Measurements from ENCODE around the gene C9orf43.
"Not testable (repeated sequence)": the region's sequence is repeated elsewhere in the genome, so short reads cannot be mapped to it uniquely, and the experiment has no call there.

The C9orf43 gene

GRCh38 chr9:113399646-113400200 is 10.8 kb upstream of the C9orf43 start:
- H3K4me1 ChIP-seq (ENCODE audit: control insufficient read depth in 1 of 2, insufficient read depth in 2 of 2, low read length in 2 of 2), result peaks cover 14 to 16% of the 10 kb centered on the region in 2 donors

GRCh38 chr9:113401027-113401792 is 9.3 kb upstream of the C9orf43 start, which contains the start of gene ALAD:
ALAD (minus strand) TSS chr9:113401284; CDS start chr9:113393559, 7,725 bp downstream.
- Histone ChIP-seq H3K9me3 (ENCODE audit: control insufficient read depth in 1 of 2, low read length in 2 of 2) (no peaks in the 10 kb centered on the region), H3K27ac (ENCODE audit: low read length) (peak within 1 kb of the TSS; percentile 82), H3K4me3 (ENCODE audit: low read depth in 1 of 2, low read length in 2 of 2) (peak within 1 kb of the TSS; percentile 80 to 92), H3K4me1 (ENCODE audit: control insufficient read depth in 1 of 2, insufficient read depth in 2 of 2, low read length in 2 of 2) (peaks cover 14 to 16% of the 10 kb centered on the region in 2 donors), H3K36me3 (ENCODE audit: control insufficient read depth in 1 of 2, insufficient read depth in 2 of 2, low read length in 2 of 2) (no peaks in the 10 kb centered on the region), H3K27me3 (ENCODE audit: low read depth, low read length) (no peaks in the 10 kb centered on the region)

More at GRCh38 chr9:113399646-113400200, 10.8 kb upstream of the C9orf43 start:
- Histone ChIP-seq H3K4me3 (ENCODE audit: low read depth in 1 of 2, low read length in 2 of 2) (peak overlapping the region in 1 of 2 donors; percentile 45), H3K36me3 (ENCODE audit: control insufficient read depth in 1 of 2, insufficient read depth in 2 of 2, low read length in 2 of 2) (peaks cover 0 to 6% of the 10 kb centered on the region in 2 donors), H3K27me3 (ENCODE audit: low read depth, low read length) (no peaks in the 10 kb centered on the region), H3K9me3 (ENCODE audit: control insufficient read depth in 1 of 2, low read length in 2 of 2) (no peaks in the 10 kb centered on the region), H3K27ac (ENCODE audit: low read length) (no peak overlapping the region)

GRCh38 chr9:113403646-113404045 is 6.9 kb upstream of the C9orf43 start:
- H3K36me3 ChIP-seq (ENCODE audit: control insufficient read depth in 1 of 2, insufficient read depth in 2 of 2, low read length in 2 of 2), result peaks cover 11 to 15% of the 10 kb centered on the region in 2 donors
- H3K9me3 ChIP-seq (ENCODE audit: control insufficient read depth in 1 of 2, low read length in 2 of 2), result no peaks in the 10 kb centered on the region
- no peak overlapping the region for H3K4me3 ChIP-seq (ENCODE audit: low read depth in 1 of 2, low read length in 2 of 2)
- H3K27ac ChIP-seq (ENCODE audit: low read length), result peak overlapping the region; percentile 5
- H3K27me3 ChIP-seq (ENCODE audit: low read depth, low read length), result no peaks in the 10 kb centered on the region
- H3K4me1 ChIP-seq (ENCODE audit: control insufficient read depth in 1 of 2, insufficient read depth in 2 of 2, low read length in 2 of 2), result peaks cover 9 to 22% of the 10 kb centered on the region in 2 donors

GRCh38 chr9:113406353-113406752 is 4.2 kb upstream of the C9orf43 start:
- Histone ChIP-seq H3K4me1 (ENCODE audit: control insufficient read depth in 1 of 2, insufficient read depth in 2 of 2, low read length in 2 of 2) (peaks cover 8 to 21% of the 10 kb centered on the region in 2 donors), H3K36me3 (ENCODE audit: control insufficient read depth in 1 of 2, insufficient read depth in 2 of 2, low read length in 2 of 2) (peaks cover 13 to 26% of the 10 kb centered on the region in 2 donors)
- H3K4me3 ChIP-seq (ENCODE audit: low read depth in 1 of 2, low read length in 2 of 2); H3K27ac ChIP-seq (ENCODE audit: low read length); H3K9me3 ChIP-seq (ENCODE audit: control insufficient read depth in 1 of 2, low read length in 2 of 2); H3K27me3 ChIP-seq (ENCODE audit: low read depth, low read length): not testable (repeated sequence)

- Histone ChIP-seq H3K36me3 (ENCODE audit: control insufficient read depth in 1 of 2, insufficient read depth in 2 of 2, low read length in 2 of 2) (peaks cover 13 to 26% of the 10 kb centered on the region in 2 donors), H3K4me1 (ENCODE audit: control insufficient read depth in 1 of 2, insufficient read depth in 2 of 2, low read length in 2 of 2) (peaks cover 4 to 21% of the 10 kb centered on the region in 2 donors)
- not testable (repeated sequence) for H3K4me3 ChIP-seq (ENCODE audit: low read depth in 1 of 2, low read length in 2 of 2); H3K27ac ChIP-seq (ENCODE audit: low read length); H3K27me3 ChIP-seq (ENCODE audit: low read depth, low read length); H3K9me3 ChIP-seq (ENCODE audit: control insufficient read depth in 1 of 2, low read length in 2 of 2)
These were observed 3.6 kb upstream of the C9orf43 start for GRCh38 chr9:113406873-113407511.

- Histone ChIP-seq H3K27me3 (ENCODE audit: low read depth, low read length) (no peaks in the 10 kb centered on the region), H3K4me1 (ENCODE audit: control insufficient read depth in 1 of 2, insufficient read depth in 2 of 2, low read length in 2 of 2) (peaks cover 4 to 21% of the 10 kb centered on the region in 2 donors), H3K36me3 (ENCODE audit: control insufficient read depth in 1 of 2, insufficient read depth in 2 of 2, low read length in 2 of 2) (peaks cover 13 to 26% of the 10 kb centered on the region in 2 donors), H3K9me3 (ENCODE audit: control insufficient read depth in 1 of 2, low read length in 2 of 2) (no peaks in the 10 kb centered on the region), H3K4me3 (ENCODE audit: low read depth in 1 of 2, low read length in 2 of 2) (peak overlapping the region; percentile 97 to 99), H3K27ac (ENCODE audit: low read length) (peak overlapping the region; percentile 99)
These were observed 1.1 kb upstream of the C9orf43 start for GRCh38 chr9:113409481-113409880.

GRCh38 chr9:113409883-113410206 is 702 bp upstream of the C9orf43 start:
- Histone ChIP-seq H3K27ac (ENCODE audit: low read length) (peak overlapping the region; percentile 99), H3K27me3 (ENCODE audit: low read depth, low read length) (no peaks in the 10 kb centered on the region), H3K4me1 (ENCODE audit: control insufficient read depth in 1 of 2, insufficient read depth in 2 of 2, low read length in 2 of 2) (peaks cover 4 to 21% of the 10 kb centered on the region in 2 donors)

GRCh38 chr9:113416149-113416721 is 5.7 kb downstream of the C9orf43 start:
- Histone ChIP-seq H3K27me3 (ENCODE audit: low read depth, low read length) (no peaks in the 10 kb centered on the region), H3K4me3 (ENCODE audit: low read depth in 1 of 2, low read length in 2 of 2) (no peak overlapping the region), H3K9me3 (ENCODE audit: control insufficient read depth in 1 of 2, low read length in 2 of 2) (no peaks in the 10 kb centered on the region), H3K27ac (ENCODE audit: low read length) (no peak overlapping the region), H3K4me1 (ENCODE audit: control insufficient read depth in 1 of 2, insufficient read depth in 2 of 2, low read length in 2 of 2) (no peaks in the 10 kb centered on the region), H3K36me3 (ENCODE audit: control insufficient read depth in 1 of 2, insufficient read depth in 2 of 2, low read length in 2 of 2) (no peaks in the 10 kb centered on the region)

More at GRCh38 chr9:113409883-113410206, 702 bp upstream of the C9orf43 start:
- peak overlapping the region; percentile 97 to 99 for H3K4me3 ChIP-seq (ENCODE audit: low read depth in 1 of 2, low read length in 2 of 2)
- H3K36me3 ChIP-seq (ENCODE audit: control insufficient read depth in 1 of 2, insufficient read depth in 2 of 2, low read length in 2 of 2), result peaks cover 13 to 26% of the 10 kb centered on the region in 2 donors
- H3K9me3 ChIP-seq (ENCODE audit: control insufficient read depth in 1 of 2, low read length in 2 of 2), result no peaks in the 10 kb centered on the region

- Histone ChIP-seq H3K36me3 (ENCODE audit: control insufficient read depth in 1 of 2, insufficient read depth in 2 of 2, low read length in 2 of 2) (no peaks in the 10 kb centered on the region), H3K9me3 (ENCODE audit: control insufficient read depth in 1 of 2, low read length in 2 of 2) (no peaks in the 10 kb centered on the region), H3K4me3 (ENCODE audit: low read depth in 1 of 2, low read length in 2 of 2) (no peak overlapping the region), H3K4me1 (ENCODE audit: control insufficient read depth in 1 of 2, insufficient read depth in 2 of 2, low read length in 2 of 2) (no peaks in the 10 kb centered on the region), H3K27ac (ENCODE audit: low read length) (no peak overlapping the region), H3K27me3 (ENCODE audit: low read depth, low read length) (no peaks in the 10 kb centered on the region)
These were observed 6.8 kb downstream of the C9orf43 start for GRCh38 chr9:113417370-113417769.

GRCh38 chr9:113421726-113422125 is 11.2 kb downstream of the C9orf43 start:
- Histone ChIP-seq H3K36me3 (ENCODE audit: control insufficient read depth in 1 of 2, insufficient read depth in 2 of 2, low read length in 2 of 2) (no peaks in the 10 kb centered on the region), H3K27me3 (ENCODE audit: low read depth, low read length) (no peaks in the 10 kb centered on the region), H3K9me3 (ENCODE audit: control insufficient read depth in 1 of 2, low read length in 2 of 2) (no peaks in the 10 kb centered on the region), H3K4me3 (ENCODE audit: low read depth in 1 of 2, low read length in 2 of 2) (no peak overlapping the region), H3K4me1 (ENCODE audit: control insufficient read depth in 1 of 2, insufficient read depth in 2 of 2, low read length in 2 of 2) (no peaks in the 10 kb centered on the region), H3K27ac (ENCODE audit: low read length) (no peak overlapping the region)

- Histone ChIP-seq H3K4me3 (ENCODE audit: low read depth in 1 of 2, low read length in 2 of 2) (no peak overlapping the region), H3K27me3 (ENCODE audit: low read depth, low read length) (no peaks in the 10 kb centered on the region), H3K9me3 (ENCODE audit: control insufficient read depth in 1 of 2, low read length in 2 of 2) (no peaks in the 10 kb centered on the region), H3K36me3 (ENCODE audit: control insufficient read depth in 1 of 2, insufficient read depth in 2 of 2, low read length in 2 of 2) (no peaks in the 10 kb centered on the region), H3K27ac (ENCODE audit: low read length) (no peak overlapping the region), H3K4me1 (ENCODE audit: control insufficient read depth in 1 of 2, insufficient read depth in 2 of 2, low read length in 2 of 2) (no peaks in the 10 kb centered on the region)
These were observed 14.5 kb downstream of the C9orf43 start for GRCh38 chr9:113425072-113425471.
